ENCODE results near the gene REEP3. TPM values are rescaled to one million over a fixed set of nuclear protein-coding genes. Genes with fewer than 3 reads are reported as not detected.
A peak's percentile ranks its signal among the peaks of the same experiment; 100 is the strongest.

Gene REEP3
- total RNA-seq, 4 donors from 2014 or later: 23.9 to 50.1 (median 36.7) TPM

GRCh38 chr10:63634488-63635065 is 113.4 kb downstream of the REEP3 start:
- intact Hi-C loops (cut with DNase I; ENCODE audit: low total_unique reads): no loop called here
- H3K27ac ChIP-seq: no peak overlapping the region
- H3K36me3 ChIP-seq: no peaks in the 10 kb centered on the region
- H3K9me3 ChIP-seq: no peaks in the 10 kb centered on the region
- WGBS, 2 donors (ENCODE audit: low coverage in 1 of 2): 78 to 79% methylated on average over 3 to 6 of the region's 6 CpGs
- no peak overlapping the region for H3K4me3 ChIP-seq
- in situ Hi-C loops (cut with MboI; ENCODE audit: low pct_ligation_motif_present in 1 of 4, low pct_unique_long_range_greater_than_20kb in 1 of 4, low sequenced_read_pairs in 3 of 4): loop anchor here (5.0 to 25.0 kb wide), 4 partner anchors 78 to 422 kb away; no protein-coding TSS in a partner anchor
- no peaks in the 10 kb centered on the region for H3K27me3 ChIP-seq
- TF ChIP-seq POLR2AphosphoS5 (IDR thresholded peaks at IDR 0.05) (no peak), POLR2A (IDR thresholded peaks at IDR 0.05) (no peak), EP300 (IDR thresholded peaks at IDR 0.05; ENCODE audit: low read depth) (no peak), CTCF (IDR thresholded peaks at IDR 0.05) (no peak)
- no peak for DNase-seq
- peaks cover 0 to 15% (median 8%) of the 10 kb centered on the region in 4 donors for H3K4me1 ChIP-seq

- no peak for DNase-seq
- Histone ChIP-seq H3K27me3 (no peaks in the 10 kb centered on the region), H3K9me3 (no peaks in the 10 kb centered on the region), H3K4me3 (no peak overlapping the region), H3K27ac (no peak overlapping the region), H3K4me1 (peaks cover 0 to 6% (median 0%) of the 10 kb centered on the region in 4 donors), H3K36me3 (no peaks in the 10 kb centered on the region)
- intact Hi-C loops (cut with DNase I; ENCODE audit: low total_unique reads): no loop called here
- in situ Hi-C loops (cut with MboI; ENCODE audit: low pct_ligation_motif_present in 1 of 4, low pct_unique_long_range_greater_than_20kb in 1 of 4, low sequenced_read_pairs in 3 of 4): loop anchor here in 3 of 4 donors (10.0 to 25.0 kb wide), 3 partner anchors 78 to 425 kb away; no protein-coding TSS in a partner anchor
- TF ChIP-seq POLR2AphosphoS5 (IDR thresholded peaks at IDR 0.05) (no peak), EP300 (IDR thresholded peaks at IDR 0.05; ENCODE audit: low read depth) (no peak), POLR2A (IDR thresholded peaks at IDR 0.05) (no peak), CTCF (IDR thresholded peaks at IDR 0.05) (no peak)
- 50 to 86% methylated on average over 1 to 3 of the region's 3 CpGs for WGBS, 2 donors (ENCODE audit: low coverage in 1 of 2)
Measured at GRCh38 chr10:63636812-63637211, 115.6 kb downstream of the REEP3 start.

- H3K4me1 ChIP-seq: peaks cover 0 to 6% (median 0%) of the 10 kb centered on the region in 4 donors
- in situ Hi-C loops (cut with MboI; ENCODE audit: low pct_ligation_motif_present in 1 of 4, low pct_unique_long_range_greater_than_20kb in 1 of 4, low sequenced_read_pairs in 3 of 4): loop anchor here in 3 of 4 donors (10.0 to 25.0 kb wide), 3 partner anchors 77 to 426 kb away; no protein-coding TSS in a partner anchor
- WGBS, 2 donors (ENCODE audit: low coverage in 1 of 2): 20 to 47% methylated on average over 1 to 5 of the region's 5 CpGs
- intact Hi-C loops (cut with DNase I; ENCODE audit: low total_unique reads): no loop called here
- TF ChIP-seq CTCF (IDR thresholded peaks at IDR 0.05) (no peak), POLR2A (IDR thresholded peaks at IDR 0.05) (no peak), EP300 (IDR thresholded peaks at IDR 0.05; ENCODE audit: low read depth) (no peak), POLR2AphosphoS5 (IDR thresholded peaks at IDR 0.05) (no peak)
- no peak overlapping the region for H3K4me3 ChIP-seq
- H3K27me3 ChIP-seq: no peaks in the 10 kb centered on the region
- H3K27ac ChIP-seq: peak overlapping the region in 3 of 4 donors; percentile 9 to 52 (median 38)
- H3K36me3 ChIP-seq: no peaks in the 10 kb centered on the region
- DNase-seq: no peak
- no peaks in the 10 kb centered on the region for H3K9me3 ChIP-seq
Measured at GRCh38 chr10:63637901-63638327, 116.7 kb downstream of the REEP3 start.

GRCh38 chr10:63641366-63641765 is 120.2 kb downstream of the REEP3 start:
- DNase-seq: no peak
- H3K27me3 ChIP-seq: no peaks in the 10 kb centered on the region
- no peaks in the 10 kb centered on the region for H3K9me3 ChIP-seq
- intact Hi-C loops (cut with DNase I; ENCODE audit: low total_unique reads): no loop called here
- no peaks in the 10 kb centered on the region for H3K36me3 ChIP-seq
- H3K4me3 ChIP-seq: no peak overlapping the region
- in situ Hi-C loops (cut with MboI; ENCODE audit: low pct_ligation_motif_present in 1 of 4, low pct_unique_long_range_greater_than_20kb in 1 of 4, low sequenced_read_pairs in 3 of 4): loop anchor here in 1 of 4 donors (25.0 kb wide), 1 partner anchor 429 kb away; no protein-coding TSS in a partner anchor
- no peak for TF ChIP-seq EP300 (IDR thresholded peaks at IDR 0.05; ENCODE audit: low read depth)
- no peak for TF ChIP-seq POLR2AphosphoS5 (IDR thresholded peaks at IDR 0.05)
- no peak for TF ChIP-seq POLR2A (IDR thresholded peaks at IDR 0.05)
- TF ChIP-seq CTCF (IDR thresholded peaks at IDR 0.05): no peak
- H3K27ac ChIP-seq: no peak overlapping the region
- H3K4me1 ChIP-seq: peaks cover 0 to 13% (median 1%) of the 10 kb centered on the region in 4 donors

Measured in transverse colon (tissue), 4 donors.